ENCODE results near the gene PGLYRP4.

The PGLYRP4 gene

GRCh38 chr1:153348511-153349362, at the start of gene PGLYRP4:
PGLYRP4 (minus strand) TSS chr1:153348841; CDS start chr1:153347932, 909 bp downstream.
- no peak for DNase-seq (ENCODE audit: low read depth in 2 of 2)

- DNase-seq (ENCODE audit: low read depth in 2 of 2) = no peak
Observed at GRCh38 chr1:153397924-153398651, 49.4 kb upstream of the PGLYRP4 start.

- DNase-seq (ENCODE audit: low read depth in 2 of 2) = no peak
Observed at GRCh38 chr1:153397051-153397923, 48.6 kb upstream of the PGLYRP4 start.

- DNase-seq (ENCODE audit: low read depth in 2 of 2) = no peak
Observed at GRCh38 chr1:153396461-153396860, 47.8 kb upstream of the PGLYRP4 start.

GRCh38 chr1:153395776-153396175, 47.1 kb upstream of the PGLYRP4 start:
- no peak for DNase-seq (ENCODE audit: low read depth in 2 of 2)

GRCh38 chr1:153395136-153395685, 46.6 kb upstream of the PGLYRP4 start:
- DNase-seq (ENCODE audit: low read depth in 2 of 2) = no peak

- DNase-seq (ENCODE audit: low read depth in 2 of 2) = no peak
Observed at GRCh38 chr1:153394391-153394790, 45.8 kb upstream of the PGLYRP4 start.

GRCh38 chr1:153393926-153394325, 45.3 kb upstream of the PGLYRP4 start:
- DNase-seq (ENCODE audit: low read depth in 2 of 2) = no peak

- DNase-seq (ENCODE audit: low read depth in 2 of 2) = no peak
Observed at GRCh38 chr1:153392822-153393221, 44.2 kb upstream of the PGLYRP4 start.

GRCh38 chr1:153392258-153392657, 43.6 kb upstream of the PGLYRP4 start:
- DNase-seq (ENCODE audit: low read depth in 2 of 2) = no peak

- DNase-seq (ENCODE audit: low read depth in 2 of 2) = no peak
Observed at GRCh38 chr1:153390938-153391710, 42.5 kb upstream of the PGLYRP4 start, which contains the start of gene S100A8. S100A8 (minus strand) TSS chr1:153391073; CDS start chr1:153390535, 538 bp downstream.

- no peak for DNase-seq (ENCODE audit: low read depth in 2 of 2)
Observed at GRCh38 chr1:153389973-153390879, 41.6 kb upstream of the PGLYRP4 start.

- no peak for DNase-seq (ENCODE audit: low read depth in 2 of 2)
Observed at GRCh38 chr1:153389401-153389800, 40.8 kb upstream of the PGLYRP4 start.

GRCh38 chr1:153387785-153388184, 39.1 kb upstream of the PGLYRP4 start:
- DNase-seq (ENCODE audit: low read depth in 2 of 2) = no peak

GRCh38 chr1:153387001-153387400, 38.4 kb upstream of the PGLYRP4 start:
- DNase-seq (ENCODE audit: low read depth in 2 of 2) = no peak

- no peak for DNase-seq (ENCODE audit: low read depth in 2 of 2)
Observed at GRCh38 chr1:153386500-153386901, 37.9 kb upstream of the PGLYRP4 start.

GRCh38 chr1:153384958-153385580, 36.4 kb upstream of the PGLYRP4 start:
- no peak for DNase-seq (ENCODE audit: low read depth in 2 of 2)

- no peak for DNase-seq (ENCODE audit: low read depth in 2 of 2)
Observed at GRCh38 chr1:153380711-153381110, 32.1 kb upstream of the PGLYRP4 start.

- no peak for DNase-seq (ENCODE audit: low read depth in 2 of 2)
Observed at GRCh38 chr1:153379591-153379990, 30.9 kb upstream of the PGLYRP4 start.

Measured in fibroblast of skin of left quadriceps (primary cell).